ENCODE measurements around the gene CIAO1. TPM values are rescaled to one million over a fixed set of nuclear protein-coding genes. Genes with fewer than 3 reads are reported as not detected.

CIAO1 gene
- polyA plus RNA-seq, 2 of the 4 experiments (the other 2 are of a cell fraction), result 83.2 to 99.7 TPM

DNA sequence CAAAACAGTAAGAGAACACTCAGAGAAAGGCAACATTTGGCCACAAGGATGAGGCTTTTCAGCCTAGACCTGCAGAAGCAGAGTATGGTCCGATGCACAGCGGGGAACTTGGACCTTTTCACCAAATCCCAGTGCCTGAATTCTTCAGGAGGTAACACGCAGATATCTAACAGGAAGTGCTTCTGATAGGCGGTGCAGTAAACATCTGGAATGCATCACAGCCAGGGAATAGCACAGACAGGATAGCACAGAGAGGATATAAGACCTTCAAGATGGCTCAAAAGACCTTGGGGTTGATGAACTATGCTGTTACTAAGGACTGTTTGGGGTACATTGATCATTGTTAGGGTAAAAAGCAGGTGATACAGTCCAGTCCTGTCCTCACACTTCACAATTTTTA, 1.9 kb upstream of the CIAO1 start:
- TF ChIP-seq, protein P1, sequence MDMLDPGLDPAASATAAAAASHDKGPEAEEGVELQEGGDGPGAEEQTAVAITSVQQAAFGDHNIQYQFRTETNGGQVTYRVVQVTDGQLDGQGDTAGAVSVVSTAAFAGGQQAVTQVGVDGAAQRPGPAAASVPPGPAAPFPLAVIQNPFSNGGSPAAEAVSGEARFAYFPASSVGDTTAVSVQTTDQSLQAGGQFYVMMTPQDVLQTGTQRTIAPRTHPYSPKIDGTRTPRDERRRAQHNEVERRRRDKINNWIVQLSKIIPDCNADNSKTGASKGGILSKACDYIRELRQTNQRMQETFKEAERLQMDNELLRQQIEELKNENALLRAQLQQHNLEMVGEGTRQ (IDR thresholded peaks at IDR 0.05), result no peak
- no peak for TF ChIP-seq HOXB5 (CRISPR knock-in tag; IDR thresholded peaks at IDR 0.05)
- TF ChIP-seq, protein P2, sequence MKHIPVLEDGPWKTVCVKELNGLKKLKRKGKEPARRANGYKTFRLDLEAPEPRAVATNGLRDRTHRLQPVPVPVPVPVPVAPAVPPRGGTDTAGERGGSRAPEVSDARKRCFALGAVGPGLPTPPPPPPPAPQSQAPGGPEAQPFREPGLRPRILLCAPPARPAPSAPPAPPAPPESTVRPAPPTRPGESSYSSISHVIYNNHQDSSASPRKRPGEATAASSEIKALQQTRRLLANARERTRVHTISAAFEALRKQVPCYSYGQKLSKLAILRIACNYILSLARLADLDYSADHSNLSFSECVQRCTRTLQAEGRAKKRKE (CRISPR knock-in tag; IDR thresholded peaks at IDR 0.05; ENCODE audit: low read depth), result no peak
- TF ChIP-seq, protein P3, sequence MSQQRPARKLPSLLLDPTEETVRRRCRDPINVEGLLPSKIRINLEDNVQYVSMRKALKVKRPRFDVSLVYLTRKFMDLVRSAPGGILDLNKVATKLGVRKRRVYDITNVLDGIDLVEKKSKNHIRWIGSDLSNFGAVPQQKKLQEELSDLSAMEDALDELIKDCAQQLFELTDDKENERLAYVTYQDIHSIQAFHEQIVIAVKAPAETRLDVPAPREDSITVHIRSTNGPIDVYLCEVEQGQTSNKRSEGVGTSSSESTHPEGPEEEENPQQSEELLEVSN (IDR thresholded peaks at IDR 0.05; ENCODE audit: borderline replicate concordance, low read depth), result no peak
- no peak for TF ChIP-seq NR3C1 (IDR thresholded peaks at IDR 0.05)
- no peak for TF ChIP-seq RFX5 (IDR thresholded peaks at IDR 0.05)
- no peak for TF ChIP-seq KDM5A (IDR thresholded peaks at IDR 0.05)
- ChIA-PET POLR2A (no interaction called here), CTCF (interaction anchor here (0.6 to 3.8 kb wide), 9 partner anchors 10 to 317 kb away, joined by 3 to 16 read pairs (median 4); partner anchors contain the start of gene ASTL)
- Histone ChIP-seq H3K4me2 (peak overlapping the region; percentile 82), H3K4me3 (no peak overlapping the region), H3K4me1 (peaks cover 44% of the 10 kb centered on the region), H3K9me3 (no peaks in the 10 kb centered on the region), H3K27ac (no peak overlapping the region)
- DNase-seq (ENCODE audit: low read depth in 1 of 2, low spot score in 1 of 2) (no peak), ATAC-seq (no peak), FAIRE-seq (no peak)
- 92% methylated on average over 4 of the region's 4 CpGs for WGBS (ENCODE audit: missing lambda C conversion rate)

DNA sequence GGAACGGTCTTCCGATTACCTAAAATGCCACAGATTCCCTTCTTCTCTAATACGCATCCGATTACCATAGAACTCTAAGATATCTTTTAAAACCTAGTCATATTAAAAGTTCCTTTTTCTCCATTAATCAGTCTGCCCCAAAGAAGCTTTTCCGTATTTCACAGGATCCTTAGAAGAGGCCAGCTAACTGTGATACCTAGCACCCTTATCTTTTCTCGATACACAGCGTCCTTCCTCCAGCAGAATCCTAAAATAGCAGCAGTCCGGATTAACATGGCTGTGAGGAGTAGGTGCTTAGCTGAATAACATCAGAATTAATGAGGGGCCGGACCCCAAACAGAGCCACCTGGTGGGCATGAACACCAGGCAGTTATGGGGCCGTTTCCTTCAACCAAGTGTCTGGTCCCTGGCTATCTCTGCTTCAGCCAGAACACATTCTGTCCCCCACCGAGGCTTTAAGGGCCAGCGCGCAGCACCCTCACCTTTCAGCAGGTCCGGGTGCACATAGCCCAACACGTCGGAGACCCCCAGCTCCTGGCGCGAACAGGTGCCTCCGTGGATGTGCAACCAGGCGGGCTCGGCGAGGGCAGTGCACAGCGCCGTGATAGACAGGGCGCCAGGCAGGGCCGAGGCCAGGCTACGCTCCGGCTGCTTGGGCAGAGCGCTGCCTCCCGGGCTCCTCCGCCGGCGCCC, 1.2 kb upstream of the CIAO1 start:
- Histone ChIP-seq H3K4me3 (peak overlapping the region; percentile 97), H3K4me2 (peak overlapping the region; percentile 82), H3K9me3 (no peaks in the 10 kb centered on the region), H3K27ac (peak overlapping the region; percentile 79 to 94), H3K4me1 (peaks cover 38% of the 10 kb centered on the region)
- ATAC-seq (peak in 1 of 2 experiments; percentile 7; a peak in 3 of 6 replicates), DNase-seq (ENCODE audit: low read depth in 1 of 2, low spot score in 1 of 2) (peak in 1 of 2 experiments; percentile 35), FAIRE-seq (no peak)
- TF ChIP-seq RAD21 (conservative IDR thresholded peaks at IDR 0.05 in 1 of 2, IDR thresholded peaks at IDR 0.05 in 1 of 2), result peak in 1 of 2 experiments; percentile 5; a peak in 1 of 5 replicates
- TF ChIP-seq, protein P4, sequence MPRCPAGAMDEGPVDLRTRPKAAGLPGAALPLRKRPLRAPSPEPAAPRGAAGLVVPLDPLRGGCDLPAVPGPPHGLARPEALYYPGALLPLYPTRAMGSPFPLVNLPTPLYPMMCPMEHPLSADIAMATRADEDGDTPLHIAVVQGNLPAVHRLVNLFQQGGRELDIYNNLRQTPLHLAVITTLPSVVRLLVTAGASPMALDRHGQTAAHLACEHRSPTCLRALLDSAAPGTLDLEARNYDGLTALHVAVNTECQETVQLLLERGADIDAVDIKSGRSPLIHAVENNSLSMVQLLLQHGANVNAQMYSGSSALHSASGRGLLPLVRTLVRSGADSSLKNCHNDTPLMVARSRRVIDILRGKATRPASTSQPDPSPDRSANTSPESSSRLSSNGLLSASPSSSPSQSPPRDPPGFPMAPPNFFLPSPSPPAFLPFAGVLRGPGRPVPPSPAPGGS (IDR thresholded peaks at IDR 0.05), result no peak
- ChIA-PET CTCF (interaction anchor here (0.7 to 3.8 kb wide), 6 partner anchors 11 to 272 kb away, joined by 3 to 16 read pairs (median 4); partner anchors contain the start of gene ASTL), POLR2A (no interaction called here)
- 35% methylated on average over 25 of the region's 33 CpGs for WGBS (ENCODE audit: missing lambda C conversion rate)

DNA sequence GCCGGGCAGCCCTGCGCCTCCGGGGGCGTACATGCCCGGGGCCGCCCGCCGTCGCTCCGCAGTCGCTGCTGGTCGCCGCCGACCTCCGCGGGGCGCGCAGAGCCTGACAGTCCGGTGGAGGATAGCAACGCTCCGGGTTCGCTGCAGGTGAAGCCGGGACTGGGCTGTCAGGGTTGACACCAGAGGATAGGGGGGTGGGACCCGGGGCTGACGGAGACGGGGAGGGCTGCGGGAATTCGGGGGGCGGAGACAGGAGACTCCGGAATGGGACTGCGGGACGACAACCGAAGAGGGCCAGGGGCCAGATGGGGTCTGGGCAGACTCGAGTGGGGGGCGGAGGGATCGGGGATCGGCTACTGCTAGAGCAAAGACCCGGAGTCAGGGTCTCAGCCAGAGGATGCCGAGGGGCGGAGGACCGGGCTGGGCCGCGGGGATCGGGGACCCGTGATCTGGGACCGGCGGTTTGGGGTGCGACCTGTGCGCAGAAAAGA, 631 bp upstream of the CIAO1 start:
- Histone ChIP-seq H3K9me3 (no peaks in the 10 kb centered on the region), H3K4me2 (peak overlapping the region; percentile 82), H3K27ac (peak overlapping the region; percentile 79 to 94), H3K4me3 (peak overlapping the region; percentile 97), H3K4me1 (peaks cover 32% of the 10 kb centered on the region)
- DNase-seq (ENCODE audit: low read depth in 1 of 2, low spot score in 1 of 2) (peak in 1 of 2 experiments; percentile 37), FAIRE-seq (no peak), ATAC-seq (peak; percentile 6 to 24)
- ChIA-PET CTCF (interaction anchor here (1.0 kb wide), 1 partner anchor 273 kb away, joined by 4 read pairs; no protein-coding TSS in a partner anchor), POLR2A (interaction anchor here (1.6 kb wide), 1 partner anchor 57 kb away, joined by 6 read pairs; the partner anchor contains the start of gene STARD7)
- WGBS (ENCODE audit: missing lambda C conversion rate), result 0% methylated on average over 14 of the region's 49 CpGs
- TF ChIP-seq ZC3H11A (IDR thresholded peaks at IDR 0.05), result no peak
- TF ChIP-seq HEYL (CRISPR knock-in tag; IDR thresholded peaks at IDR 0.05), result no peak
- no peak for TF ChIP-seq HOXB13 (CRISPR knock-in tag; IDR thresholded peaks at IDR 0.05; ENCODE audit: low read depth)
- no peak for TF ChIP-seq RFX5 (IDR thresholded peaks at IDR 0.05)
- TF ChIP-seq TP53 (CRISPR knock-in tag; IDR thresholded peaks at IDR 0.05), result 0 out of 2 replicates have a peak, but pooled peaks have one; percentile 48
- TF ChIP-seq PHF8 (IDR thresholded peaks at IDR 0.05; ENCODE audit: borderline replicate concordance, low read depth), result peak; percentile 62; the same call in 1 of the 2 replicates
- TF ChIP-seq, protein P5, sequence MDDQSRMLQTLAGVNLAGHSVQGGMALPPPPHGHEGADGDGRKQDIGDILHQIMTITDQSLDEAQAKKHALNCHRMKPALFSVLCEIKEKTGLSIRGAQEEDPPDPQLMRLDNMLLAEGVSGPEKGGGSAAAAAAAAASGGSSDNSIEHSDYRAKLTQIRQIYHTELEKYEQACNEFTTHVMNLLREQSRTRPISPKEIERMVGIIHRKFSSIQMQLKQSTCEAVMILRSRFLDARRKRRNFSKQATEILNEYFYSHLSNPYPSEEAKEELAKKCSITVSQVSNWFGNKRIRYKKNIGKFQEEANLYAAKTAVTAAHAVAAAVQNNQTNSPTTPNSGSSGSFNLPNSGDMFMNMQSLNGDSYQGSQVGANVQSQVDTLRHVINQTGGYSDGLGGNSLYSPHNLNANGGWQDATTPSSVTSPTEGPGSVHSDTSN (IDR thresholded peaks at IDR 0.05), result no peak
- TF ChIP-seq CHD2 (IDR thresholded peaks at IDR 0.05; ENCODE audit: low read length, partially characterized antibody), result no peak
- TF ChIP-seq HDAC2 (IDR thresholded peaks at IDR 0.05), result no peak
- TF ChIP-seq, protein P2 (CRISPR knock-in tag; IDR thresholded peaks at IDR 0.05; ENCODE audit: low read depth), result no peak
